Activated CD4-positive, CD25-positive, alpha-beta regulatory T cell treated with anti-CD3 and anti-CD28 coated beads, Interleukin-2, amount 50 U/mL, for 24 hours (primary cell): Measurements from ENCODE around the gene USP12.
"Not testable (repeated sequence)": the region's sequence is repeated elsewhere in the genome, so short reads cannot be mapped to it uniquely, and the experiment has no call there.

ENCODE experiments used
- ATAC-seq, 2 donors: fragments of 150-1000 bp; cut with Tn5 transposase; one replicate each; pipeline ENCODE4 v1.10.0; 2021; ENCODE audit warnings: mild to moderate bottlenecking in 1 of 2, moderate library complexity in 1 of 2

Gene USP12

GRCh38 chr13:27171244-27171826, at the start of gene USP12:
Gene USP12 (minus strand): TSS chr13:27171811. CDS start chr13:27171639, 172 bp downstream.
- peak; percentile 1 to 7 for ATAC-seq

GRCh38 chr13:27219611-27220010, 48.0 kb upstream of the USP12 start:
- ATAC-seq, result no peak

- not testable (repeated sequence) for ATAC-seq
These were observed 47.2 kb upstream of the USP12 start for GRCh38 chr13:27218861-27219260.

- ATAC-seq, result not testable (repeated sequence)
These were observed 46.2 kb upstream of the USP12 start for GRCh38 chr13:27217791-27218190.

DNA sequence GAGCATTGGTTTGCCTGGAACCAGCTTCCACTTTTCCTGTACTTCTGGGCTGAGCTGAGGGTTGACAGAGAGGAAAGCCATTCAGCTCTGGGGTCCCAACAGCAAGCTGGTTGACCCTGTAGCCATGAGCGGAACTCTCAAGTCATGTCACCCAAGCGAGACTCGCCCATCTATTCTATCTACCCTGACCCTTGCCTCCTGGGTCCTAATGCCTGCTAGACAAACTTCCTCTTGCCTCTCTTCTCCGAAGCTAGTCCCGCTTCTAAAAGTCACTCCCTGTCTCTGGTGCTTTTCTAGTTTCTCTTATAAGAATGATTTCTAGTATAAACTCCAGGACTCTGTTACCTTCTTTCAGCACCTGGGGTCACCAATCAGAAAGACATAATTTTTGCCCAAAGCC, 41.8 kb upstream of the USP12 start:
- not testable (repeated sequence) for ATAC-seq

GRCh38 chr13:27211771-27212364, 40.3 kb upstream of the USP12 start:
- ATAC-seq, result no peak

GRCh38 chr13:27211271-27211670, 39.7 kb upstream of the USP12 start:
- no peak for ATAC-seq

- ATAC-seq, result no peak
These were observed 36.9 kb upstream of the USP12 start for GRCh38 chr13:27208514-27208913.

GRCh38 chr13:27203854-27204253, 32.2 kb upstream of the USP12 start:
- no peak for ATAC-seq

DNA sequence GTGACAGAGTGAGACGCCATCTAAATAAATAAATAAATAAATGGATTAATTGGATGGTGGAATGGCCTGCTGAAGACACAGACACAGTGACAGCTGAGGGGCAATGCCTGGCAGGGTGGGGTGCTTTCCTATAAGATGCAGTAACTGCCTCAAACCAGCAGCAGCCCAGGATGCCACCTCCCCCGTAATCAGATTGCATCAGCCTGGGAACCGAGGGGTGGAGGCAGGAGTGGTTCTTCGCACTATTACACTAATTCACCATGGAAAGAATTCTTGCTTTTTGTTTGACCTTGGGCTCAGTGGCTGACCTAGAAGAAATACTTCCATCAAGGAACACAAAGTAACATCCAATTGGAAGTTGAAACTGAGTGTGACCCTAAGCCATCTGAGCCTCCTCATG, 31.6 kb upstream of the USP12 start:
- ATAC-seq, result no peak

DNA sequence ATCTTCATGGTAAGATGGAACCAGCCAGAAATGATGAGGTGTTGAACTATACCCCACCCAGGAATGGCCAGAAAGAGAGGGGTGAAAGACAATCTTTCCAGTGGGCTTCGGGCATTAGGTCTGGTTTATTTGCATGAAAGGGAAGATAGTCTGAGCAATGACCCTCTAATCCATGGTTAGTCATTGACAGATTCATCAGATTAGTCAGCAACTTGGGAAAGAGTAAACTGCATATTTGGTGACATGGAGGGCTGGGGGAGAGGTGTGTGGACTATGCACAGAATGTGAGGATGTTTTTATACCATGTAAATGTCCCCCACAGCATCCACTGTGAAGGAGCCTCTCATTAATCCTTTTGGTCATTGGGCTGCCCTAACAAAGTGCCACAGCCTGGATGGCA, 30.1 kb upstream of the USP12 start:
- ATAC-seq, result no peak

- ATAC-seq, result peak; percentile 65 to 74
These were observed 28.9 kb upstream of the USP12 start for GRCh38 chr13:27200413-27201070.

GRCh38 chr13:27199696-27200095, 28.1 kb upstream of the USP12 start:
- ATAC-seq, result no peak

GRCh38 chr13:27199211-27199610, 27.6 kb upstream of the USP12 start:
- ATAC-seq, result no peak

DNA sequence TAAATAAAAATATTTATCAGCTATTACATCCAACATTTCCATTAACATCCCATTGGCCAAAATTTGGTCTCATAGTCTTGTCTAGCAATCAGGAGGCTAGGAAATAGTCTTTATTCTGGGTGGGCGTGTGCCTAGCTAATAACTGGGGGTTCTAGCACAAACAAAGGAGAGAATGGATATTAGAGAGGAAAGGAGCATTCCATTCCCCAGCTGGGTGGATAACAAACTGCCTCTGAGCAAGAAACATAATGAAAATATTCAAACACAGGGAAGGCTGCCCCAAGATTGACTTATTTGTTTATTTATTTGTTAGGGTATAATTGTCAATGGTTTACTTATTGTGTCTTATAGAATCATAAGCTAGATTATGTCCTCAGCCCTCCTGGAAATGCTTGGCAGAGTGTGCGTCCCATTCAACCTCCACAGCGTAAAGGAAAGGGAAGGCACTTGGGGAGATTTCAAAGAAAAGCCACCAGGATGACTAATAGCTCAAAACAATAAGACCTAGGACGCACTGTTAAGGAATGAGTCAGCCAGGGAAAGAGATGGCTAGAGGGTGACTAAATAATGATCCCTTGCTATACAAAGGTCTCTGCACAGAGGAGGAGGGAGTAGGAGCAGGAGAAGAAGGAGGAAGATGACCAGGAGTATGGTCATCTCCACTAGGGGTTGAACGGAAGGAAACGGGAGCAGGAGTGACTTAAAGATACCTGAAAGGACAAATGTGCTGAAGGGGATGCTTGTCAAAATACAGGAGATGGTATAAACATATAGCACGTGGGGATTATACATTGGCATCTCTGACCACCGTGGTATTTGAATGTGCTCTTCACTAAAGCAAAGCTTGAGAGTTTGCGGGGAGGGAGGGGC, 23.5 kb upstream of the USP12 start:
- peak; percentile 76 to 79 for ATAC-seq

DNA sequence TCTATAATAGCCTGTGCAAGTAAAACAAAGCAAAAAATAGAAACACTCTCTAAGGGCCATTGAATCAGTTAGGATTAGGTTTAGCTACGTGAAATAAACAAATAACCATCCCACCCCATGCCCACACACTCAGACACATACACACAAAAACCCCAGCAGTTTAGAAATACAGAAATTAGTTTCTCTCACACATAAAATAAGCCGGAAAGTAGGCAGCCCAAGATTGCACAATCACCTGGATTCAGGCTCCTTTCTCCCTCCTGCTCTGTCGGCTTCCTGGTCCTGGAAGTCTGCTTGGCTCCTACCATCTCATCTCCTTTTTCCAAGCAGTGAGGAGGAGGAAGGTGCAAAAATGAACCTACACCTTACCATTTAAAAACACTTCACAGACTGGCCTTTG, 22.6 kb upstream of the USP12 start:
- no peak for ATAC-seq

- no peak for ATAC-seq
These were observed 21.9 kb upstream of the USP12 start for GRCh38 chr13:27193496-27193895.

GRCh38 chr13:27192973-27193372, 21.4 kb upstream of the USP12 start:
- peak; percentile 61 to 64 for ATAC-seq

DNA sequence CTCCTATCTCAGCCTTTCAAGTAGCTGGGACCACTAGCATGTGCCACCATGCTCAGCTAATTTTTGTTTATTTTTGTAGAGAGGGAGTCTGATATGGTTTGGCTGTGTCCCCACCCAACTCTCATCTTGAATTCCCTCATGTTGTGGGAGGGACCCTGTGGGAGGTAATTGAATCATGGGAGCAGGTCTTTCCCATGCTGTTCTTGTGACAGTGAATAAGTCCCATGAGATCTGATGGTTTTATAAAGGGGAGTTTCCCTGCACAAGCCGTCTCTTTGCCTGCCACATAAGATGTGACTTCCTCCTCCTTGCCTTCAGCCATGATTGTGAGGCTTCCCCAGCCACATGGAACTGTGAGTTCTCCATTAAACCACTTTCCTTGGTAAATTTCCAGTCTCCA, 20.8 kb upstream of the USP12 start:
- ATAC-seq, result peak in 1 of 2 donors; percentile 30

GRCh38 chr13:27189192-27189591, 17.6 kb upstream of the USP12 start:
- ATAC-seq, result no peak

- no peak for ATAC-seq
These were observed 16.6 kb upstream of the USP12 start for GRCh38 chr13:27188239-27188638.

DNA sequence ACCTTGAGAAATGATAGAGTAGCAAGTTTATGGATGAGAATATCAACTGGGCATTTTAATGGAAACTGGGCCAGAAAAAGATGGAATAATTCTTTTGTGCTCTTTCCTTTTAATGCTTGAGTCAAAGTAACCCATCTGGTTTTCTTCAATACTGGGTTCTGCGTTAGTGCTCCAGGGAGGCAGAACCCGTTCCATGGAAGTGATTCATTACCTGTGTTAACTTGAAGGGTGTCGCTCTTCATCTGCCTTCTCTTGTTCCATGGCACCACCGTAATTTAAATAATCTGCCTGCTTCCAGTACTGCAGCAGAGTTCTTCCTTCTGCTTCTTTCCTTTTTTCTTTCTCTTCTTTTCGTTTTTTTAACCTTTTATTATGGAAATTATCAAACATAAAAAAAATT, 14.7 kb upstream of the USP12 start:
- no peak for ATAC-seq

GRCh38 chr13:27183561-27184147, 12.0 kb upstream of the USP12 start:
- no peak for ATAC-seq
